ENCODE data around the gene ERC2. TPM values are rescaled to one million over a fixed set of nuclear protein-coding genes. Genes with fewer than 3 reads are reported as not detected.

ERC2 gene
- total RNA-seq, 3 donors from 2014 or later: 0.64 to 7.3 (median 1.3) TPM

GRCh38 chr3:55494976-55495375, 973.3 kb downstream of the ERC2 start:
- intact Hi-C loops (cut with DNase I; ENCODE audit: low total_unique reads): no loop called here
- no peak for TF ChIP-seq POLR2A (IDR thresholded peaks at IDR 0.05)
- TF ChIP-seq, protein P1, sequence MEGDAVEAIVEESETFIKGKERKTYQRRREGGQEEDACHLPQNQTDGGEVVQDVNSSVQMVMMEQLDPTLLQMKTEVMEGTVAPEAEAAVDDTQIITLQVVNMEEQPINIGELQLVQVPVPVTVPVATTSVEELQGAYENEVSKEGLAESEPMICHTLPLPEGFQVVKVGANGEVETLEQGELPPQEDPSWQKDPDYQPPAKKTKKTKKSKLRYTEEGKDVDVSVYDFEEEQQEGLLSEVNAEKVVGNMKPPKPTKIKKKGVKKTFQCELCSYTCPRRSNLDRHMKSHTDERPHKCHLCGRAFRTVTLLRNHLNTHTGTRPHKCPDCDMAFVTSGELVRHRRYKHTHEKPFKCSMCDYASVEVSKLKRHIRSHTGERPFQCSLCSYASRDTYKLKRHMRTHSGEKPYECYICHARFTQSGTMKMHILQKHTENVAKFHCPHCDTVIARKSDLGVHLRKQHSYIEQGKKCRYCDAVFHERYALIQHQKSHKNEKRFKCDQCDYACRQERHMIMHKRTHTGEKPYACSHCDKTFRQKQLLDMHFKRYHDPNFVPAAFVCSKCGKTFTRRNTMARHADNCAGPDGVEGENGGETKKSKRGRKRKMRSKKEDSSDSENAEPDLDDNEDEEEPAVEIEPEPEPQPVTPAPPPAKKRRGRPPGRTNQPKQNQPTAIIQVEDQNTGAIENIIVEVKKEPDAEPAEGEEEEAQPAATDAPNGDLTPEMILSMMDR (IDR thresholded peaks at IDR 0.05): no peak
- TF ChIP-seq POLR2AphosphoS5 (IDR thresholded peaks at IDR 0.05): no peak
- H3K36me3 ChIP-seq: no peaks in the 10 kb centered on the region

GRCh38 chr3:55492976-55493375, 975.3 kb downstream of the ERC2 start:
- TF ChIP-seq, protein P1 (IDR thresholded peaks at IDR 0.05): no peak
- no peak for TF ChIP-seq POLR2A (IDR thresholded peaks at IDR 0.05)
- TF ChIP-seq POLR2AphosphoS5 (IDR thresholded peaks at IDR 0.05): no peak
- no peak for DNase-seq (ENCODE audit: low spot score in 2 of 2)
- Histone ChIP-seq H3K4me3 (no peak overlapping the region), H3K4me1 (no peaks in the 10 kb centered on the region), H3K36me3 (no peaks in the 10 kb centered on the region), H3K27ac (no peak overlapping the region), H3K27me3 (no peaks in the 10 kb centered on the region), H3K9me3 (no peaks in the 10 kb centered on the region)
- intact Hi-C loops (cut with DNase I; ENCODE audit: low total_unique reads): no loop called here

More at GRCh38 chr3:55494976-55495375, 973.3 kb downstream of the ERC2 start:
- H3K27ac ChIP-seq: no peak overlapping the region
- H3K27me3 ChIP-seq: no peaks in the 10 kb centered on the region
- H3K9me3 ChIP-seq: no peaks in the 10 kb centered on the region
- H3K4me3 ChIP-seq: no peak overlapping the region
- DNase-seq (ENCODE audit: low spot score in 2 of 2): no peak
- no peaks in the 10 kb centered on the region for H3K4me1 ChIP-seq

- no peaks in the 10 kb centered on the region for H3K27me3 ChIP-seq
- DNase-seq (ENCODE audit: low spot score in 2 of 2): no peak
- H3K36me3 ChIP-seq: no peaks in the 10 kb centered on the region
- TF ChIP-seq, protein P1 (IDR thresholded peaks at IDR 0.05): no peak
- no peak for TF ChIP-seq POLR2AphosphoS5 (IDR thresholded peaks at IDR 0.05)
- no peak for TF ChIP-seq POLR2A (IDR thresholded peaks at IDR 0.05)
- H3K4me3 ChIP-seq: no peak overlapping the region
- H3K4me1 ChIP-seq: no peaks in the 10 kb centered on the region
- H3K27ac ChIP-seq: no peak overlapping the region
- intact Hi-C loops (cut with DNase I; ENCODE audit: low total_unique reads): no loop called here
- no peaks in the 10 kb centered on the region for H3K9me3 ChIP-seq
Measured at GRCh38 chr3:55491296-55491816, 976.9 kb downstream of the ERC2 start.

- intact Hi-C loops (cut with DNase I; ENCODE audit: low total_unique reads): no loop called here
- H3K9me3 ChIP-seq: no peaks in the 10 kb centered on the region
Measured at GRCh38 chr3:55490276-55490913, 977.9 kb downstream of the ERC2 start.

DNA sequence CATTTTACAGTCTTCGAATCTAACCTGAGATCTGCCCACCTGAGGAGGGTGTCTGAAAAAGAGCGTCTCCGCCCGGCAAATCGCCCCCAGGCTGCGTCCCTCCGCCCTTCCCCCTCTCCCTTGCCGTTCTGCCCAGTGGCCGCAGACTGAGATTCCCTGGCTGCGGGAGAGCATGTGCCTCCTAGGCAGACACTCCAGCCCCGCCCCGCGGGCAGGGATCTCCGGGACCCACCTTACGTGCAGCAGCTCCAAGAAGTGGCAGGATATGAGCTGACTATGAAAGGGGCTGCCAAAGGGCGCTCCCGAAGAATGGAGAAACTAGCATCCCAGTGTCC, 978.5 kb downstream of the ERC2 start:
- no peaks in the 10 kb centered on the region for H3K27me3 ChIP-seq
- H3K4me1 ChIP-seq: no peaks in the 10 kb centered on the region
- peak overlapping the region in 2 of 3 donors; percentile 81 to 91 for H3K4me3 ChIP-seq
- intact Hi-C loops (cut with DNase I; ENCODE audit: low total_unique reads): no loop called here
- H3K27ac ChIP-seq: no peak overlapping the region
- no peak for DNase-seq (ENCODE audit: low spot score in 2 of 2)
- no peaks in the 10 kb centered on the region for H3K9me3 ChIP-seq
- H3K36me3 ChIP-seq: no peaks in the 10 kb centered on the region
- TF ChIP-seq POLR2A (IDR thresholded peaks at IDR 0.05) (no peak), POLR2AphosphoS5 (IDR thresholded peaks at IDR 0.05) (no peak)
- TF ChIP-seq, protein P1 (IDR thresholded peaks at IDR 0.05): no peak

More at GRCh38 chr3:55490276-55490913, 977.9 kb downstream of the ERC2 start:
- TF ChIP-seq POLR2AphosphoS5 (IDR thresholded peaks at IDR 0.05) (no peak), POLR2A (IDR thresholded peaks at IDR 0.05) (no peak)
- TF ChIP-seq, protein P1 (IDR thresholded peaks at IDR 0.05): no peak
- no peaks in the 10 kb centered on the region for H3K4me1 ChIP-seq
- H3K4me3 ChIP-seq: no peak overlapping the region
- no peak for DNase-seq (ENCODE audit: low spot score in 2 of 2)
- H3K36me3 ChIP-seq: no peaks in the 10 kb centered on the region
- no peak overlapping the region for H3K27ac ChIP-seq
- H3K27me3 ChIP-seq: no peaks in the 10 kb centered on the region

Measured in breast epithelium (tissue), 4 donors.